NCI-H82 treated with DMSO at 0.1 percent for 48 hours (cell line): Measurements from ENCODE around the gene KCNT1.

Source experiments
- DNase-seq: peaks from one replicate; lab custom pipeline; 2025; ENCODE audit not compliant: unreplicated experiment; lab: John Stamatoyannopoulos, UW

KCNT1 gene

GRCh38 chr9:135794057-135794335 lies 92.0 kb downstream of the KCNT1 start:
- DNase-seq = no peak

- no peak for DNase-seq
Measured at GRCh38 chr9:135794361-135794885, 92.4 kb downstream of the KCNT1 start.

- DNase-seq = no peak
Measured at GRCh38 chr9:135795391-135795790, 93.4 kb downstream of the KCNT1 start.

DNA sequence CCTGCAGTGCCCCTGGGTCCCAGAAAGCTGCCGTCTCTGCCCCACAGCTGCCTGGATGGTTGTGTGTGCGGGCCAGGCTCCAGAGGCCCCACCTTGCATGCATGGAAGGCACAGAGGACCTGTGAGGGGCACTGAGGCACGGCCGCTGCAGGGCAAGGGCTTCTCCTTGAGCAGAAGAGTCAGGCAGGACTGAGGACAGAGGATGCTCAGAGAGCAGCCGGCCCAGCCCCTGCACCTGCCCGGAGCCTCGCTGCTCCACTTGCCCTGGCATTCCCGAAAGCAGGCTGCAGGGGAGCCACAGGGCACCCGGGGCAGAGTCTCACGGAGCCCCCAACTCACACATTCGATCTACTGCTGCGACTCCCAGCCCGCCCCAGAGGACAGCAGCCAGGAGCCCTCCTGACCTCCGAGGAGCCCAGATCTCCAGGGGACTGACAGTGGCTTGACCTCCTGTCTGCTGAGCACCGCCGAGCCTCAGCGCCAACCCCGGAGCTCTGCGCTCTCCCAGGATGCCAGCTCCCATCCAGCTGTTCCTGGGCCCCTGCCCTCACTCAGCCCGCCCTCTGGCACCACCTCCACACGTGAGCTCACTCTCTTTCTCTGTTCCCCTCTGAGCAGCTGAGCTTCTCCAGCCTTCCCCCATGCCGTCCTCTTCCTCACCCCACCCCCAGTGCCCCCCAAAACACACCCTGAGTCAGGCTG lies 95.0 kb downstream of the KCNT1 start:
- no peak for DNase-seq

DNA sequence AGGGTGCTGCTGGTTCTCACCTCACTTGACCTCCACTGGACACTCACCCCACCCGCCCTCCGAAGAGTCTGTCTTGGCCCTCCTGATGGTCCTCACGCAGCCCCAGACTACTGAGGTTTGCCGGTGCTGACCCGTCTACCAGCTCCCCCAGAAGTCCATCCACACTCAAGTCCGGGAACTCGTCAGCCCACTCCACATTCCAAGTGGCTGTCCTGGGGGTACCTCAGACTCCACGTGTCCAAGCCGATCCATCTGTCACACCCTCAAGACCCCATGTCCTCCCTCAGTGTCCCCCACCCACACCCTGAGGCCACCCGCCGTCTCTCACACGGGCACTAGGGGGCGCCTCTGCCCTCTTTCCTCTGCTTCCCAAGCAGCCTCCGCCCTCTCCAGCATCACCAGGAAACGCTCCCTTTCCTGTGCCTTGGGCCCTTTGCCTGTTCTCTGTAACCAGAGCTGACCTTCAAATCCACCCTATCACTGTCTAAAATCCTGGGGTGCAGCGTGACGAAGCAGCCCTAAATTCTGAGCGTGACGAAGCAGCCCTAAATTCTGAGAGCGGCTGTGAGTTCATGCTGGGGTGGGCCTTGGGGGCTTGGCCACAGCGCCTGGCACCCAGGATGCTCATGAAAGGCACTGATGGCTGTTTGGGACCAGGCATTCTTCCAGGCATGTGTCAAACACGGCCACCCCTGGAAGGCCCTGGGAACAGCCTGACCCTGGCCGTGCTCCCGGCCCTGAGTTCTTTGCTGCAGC lies 95.7 kb downstream of the KCNT1 start:
- peak; percentile 17 for DNase-seq

- no peak for DNase-seq
Measured at GRCh38 chr9:135798263-135798585, 96.2 kb downstream of the KCNT1 start.

DNA sequence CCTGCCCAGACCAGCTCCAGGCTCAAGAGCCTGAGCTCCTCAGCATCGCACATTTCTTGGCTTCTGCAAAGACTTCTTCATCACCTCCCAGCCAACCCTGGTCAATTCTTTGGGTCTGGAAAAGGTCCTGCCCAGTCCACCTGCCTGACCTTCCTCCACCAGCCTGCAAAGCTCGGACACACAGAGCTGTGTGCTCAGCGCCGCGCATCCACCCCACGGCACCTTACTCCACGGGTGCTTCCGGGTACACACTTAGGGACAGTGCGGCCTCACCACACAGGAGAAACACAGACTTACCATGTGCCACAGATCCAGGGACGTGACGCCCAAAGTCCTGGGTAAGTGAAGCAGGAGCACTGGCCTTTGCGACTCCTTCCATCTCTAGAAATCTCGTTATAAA lies 97.3 kb downstream of the KCNT1 start:
- DNase-seq = no peak

- DNase-seq = no peak
Measured at GRCh38 chr9:135801070-135801469, 99.1 kb downstream of the KCNT1 start.

DNA sequence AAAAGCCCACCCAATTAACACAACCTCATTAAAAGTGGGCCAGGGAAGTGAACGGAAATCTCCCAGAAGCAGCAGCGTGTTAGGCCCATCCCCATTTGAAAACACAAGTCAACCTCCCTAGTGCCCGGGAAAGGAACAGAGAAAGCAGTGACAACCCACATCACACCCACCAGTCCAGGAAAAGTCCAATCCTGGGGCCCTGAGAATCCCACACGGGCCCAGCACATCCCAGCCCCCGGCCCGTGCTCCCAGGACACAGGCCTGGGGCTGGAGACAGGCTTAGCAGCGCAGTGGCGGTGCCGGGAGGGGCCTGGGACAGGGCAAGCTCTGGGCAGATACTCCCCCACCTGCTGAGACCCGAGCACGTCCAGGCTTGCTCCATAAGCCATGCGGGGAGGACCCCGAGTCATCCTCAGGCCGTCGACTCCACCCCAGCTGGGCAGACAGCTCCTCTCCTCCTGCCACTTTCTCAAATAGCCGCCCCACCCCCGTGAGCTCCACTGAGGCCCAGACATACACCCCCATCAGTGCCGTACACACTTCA lies 101.0 kb downstream of the KCNT1 start:
- DNase-seq = no peak

DNA sequence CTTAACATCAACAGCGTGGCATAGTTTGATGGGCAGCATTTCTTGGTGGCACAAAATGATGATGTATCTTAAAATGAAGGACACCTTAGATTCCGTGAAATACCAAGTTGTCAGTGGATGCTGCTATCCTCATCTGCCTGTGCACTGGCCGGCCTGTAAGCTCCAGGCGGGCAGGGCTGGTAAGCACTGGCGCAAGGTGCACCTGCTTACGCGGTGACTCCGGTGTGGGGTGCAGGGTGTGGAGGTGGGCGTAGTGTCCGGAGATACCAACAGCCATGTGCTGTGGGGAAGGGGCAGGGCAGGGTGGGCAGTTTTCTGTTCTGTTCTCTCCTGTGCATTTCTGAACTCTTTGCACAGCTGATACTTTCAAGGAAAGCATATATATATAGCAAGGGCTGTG lies 101.5 kb downstream of the KCNT1 start:
- DNase-seq = no peak

GRCh38 chr9:135804581-135805421 lies 102.8 kb downstream of the KCNT1 start:
- no peak for DNase-seq

DNA sequence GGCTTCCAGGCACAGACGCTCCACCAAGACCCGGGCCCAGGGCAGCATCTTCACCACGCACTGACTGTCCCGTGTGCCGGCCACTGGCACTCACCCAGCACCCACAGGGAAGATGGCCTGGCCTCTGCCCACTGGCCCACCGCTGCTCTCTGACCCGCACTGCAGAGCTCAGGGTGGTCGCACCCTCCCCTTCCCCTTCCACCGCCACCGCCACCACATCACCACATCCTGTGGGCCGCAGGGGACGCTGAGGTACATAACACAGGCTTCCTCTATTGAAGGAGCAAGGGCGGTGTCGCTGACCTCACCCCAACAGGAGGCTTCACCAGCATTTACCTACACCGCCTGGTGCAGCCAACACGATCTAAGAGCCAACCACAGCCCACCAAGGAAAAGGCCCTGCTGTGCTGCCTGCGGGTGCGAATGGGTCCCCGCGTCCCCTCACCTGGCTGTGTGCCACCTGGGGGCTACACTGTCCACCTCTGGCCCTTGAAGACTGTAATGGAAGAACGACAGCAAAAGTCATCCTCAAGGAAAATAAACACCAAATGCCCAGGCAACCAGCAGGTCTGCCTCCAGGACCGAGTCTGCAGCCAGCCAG lies 103.5 kb downstream of the KCNT1 start:
- DNase-seq = no peak

GRCh38 chr9:135809166-135809565 lies 107.2 kb downstream of the KCNT1 start:
- DNase-seq = no peak

DNA sequence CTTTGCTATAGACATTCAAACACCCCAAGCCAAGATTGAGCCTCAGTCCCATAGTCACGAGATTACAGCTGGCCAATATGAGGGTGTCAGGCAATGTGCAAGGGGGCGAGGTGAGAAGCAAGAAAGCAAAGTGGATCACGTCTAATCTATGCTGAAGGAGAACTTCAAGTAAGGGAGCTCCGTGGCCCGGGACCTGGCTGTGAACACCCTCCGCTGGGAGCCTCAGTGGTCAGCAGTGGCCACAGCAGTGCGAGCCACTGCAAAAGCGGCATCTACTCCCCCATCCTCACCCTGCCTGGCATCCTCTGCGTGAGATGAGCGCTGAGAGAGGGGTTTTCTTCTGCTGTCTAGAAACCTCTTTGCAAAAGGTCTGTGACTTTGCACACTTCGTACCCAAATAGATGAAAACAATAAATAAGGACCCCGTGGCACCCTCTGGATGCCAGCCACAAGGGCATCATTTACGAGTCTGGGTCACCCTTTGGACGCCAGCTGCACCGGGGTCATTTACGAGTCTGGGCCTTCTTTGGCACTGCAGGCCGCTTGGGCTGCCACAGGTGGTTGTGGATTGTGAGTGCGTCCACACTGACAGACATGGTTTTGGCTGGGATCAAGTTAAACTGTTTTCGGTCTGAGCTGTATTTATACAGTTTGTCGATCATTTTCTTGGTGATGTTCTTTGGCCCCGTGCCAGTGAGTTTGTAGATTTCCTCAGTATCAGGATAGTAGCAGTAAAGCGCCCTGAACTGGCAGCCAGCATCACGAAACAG lies 109.0 kb downstream of the KCNT1 start:
- DNase-seq = no peak

DNA sequence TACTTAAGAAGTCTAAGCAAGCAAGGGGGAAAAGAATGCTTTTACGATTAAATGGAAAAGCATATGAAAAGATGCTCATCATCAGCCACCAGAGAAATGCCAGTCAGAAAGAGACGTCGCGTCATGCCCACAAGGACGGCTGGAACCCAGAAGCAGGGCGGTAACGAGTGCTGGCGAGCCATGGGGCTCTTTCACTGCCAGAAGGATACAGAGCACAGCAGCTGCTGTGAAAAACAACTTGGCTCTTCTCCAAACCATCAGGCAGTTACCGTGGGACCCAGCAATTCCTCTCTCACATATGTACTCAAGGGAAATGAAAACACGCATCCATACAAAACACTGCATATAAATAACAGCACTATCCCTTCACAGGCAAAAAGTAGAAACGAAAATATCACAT lies 109.8 kb downstream of the KCNT1 start:
- DNase-seq = no peak

DNA sequence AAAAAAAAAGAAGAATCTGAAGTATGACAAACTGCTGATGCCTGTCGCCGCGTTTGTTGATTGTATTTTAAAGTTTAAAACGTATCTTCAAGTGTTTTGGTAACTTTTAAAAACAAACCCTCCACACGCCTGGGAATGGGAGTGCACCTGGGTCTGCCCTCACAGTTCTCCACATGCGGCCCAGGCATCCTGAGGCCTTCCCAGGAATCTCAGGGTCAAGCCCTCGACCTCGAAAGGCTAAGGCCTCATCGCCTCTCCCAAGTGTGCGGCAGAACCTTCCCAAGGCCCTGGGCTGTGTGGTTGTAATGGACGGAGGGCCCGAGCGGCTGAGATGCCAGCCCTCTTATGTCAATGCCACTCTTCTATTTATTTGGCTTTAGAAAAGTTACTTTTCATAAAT lies 111.0 kb downstream of the KCNT1 start:
- DNase-seq = no peak

- DNase-seq = no peak
Measured at GRCh38 chr9:135813671-135814290, 111.8 kb downstream of the KCNT1 start.

DNA sequence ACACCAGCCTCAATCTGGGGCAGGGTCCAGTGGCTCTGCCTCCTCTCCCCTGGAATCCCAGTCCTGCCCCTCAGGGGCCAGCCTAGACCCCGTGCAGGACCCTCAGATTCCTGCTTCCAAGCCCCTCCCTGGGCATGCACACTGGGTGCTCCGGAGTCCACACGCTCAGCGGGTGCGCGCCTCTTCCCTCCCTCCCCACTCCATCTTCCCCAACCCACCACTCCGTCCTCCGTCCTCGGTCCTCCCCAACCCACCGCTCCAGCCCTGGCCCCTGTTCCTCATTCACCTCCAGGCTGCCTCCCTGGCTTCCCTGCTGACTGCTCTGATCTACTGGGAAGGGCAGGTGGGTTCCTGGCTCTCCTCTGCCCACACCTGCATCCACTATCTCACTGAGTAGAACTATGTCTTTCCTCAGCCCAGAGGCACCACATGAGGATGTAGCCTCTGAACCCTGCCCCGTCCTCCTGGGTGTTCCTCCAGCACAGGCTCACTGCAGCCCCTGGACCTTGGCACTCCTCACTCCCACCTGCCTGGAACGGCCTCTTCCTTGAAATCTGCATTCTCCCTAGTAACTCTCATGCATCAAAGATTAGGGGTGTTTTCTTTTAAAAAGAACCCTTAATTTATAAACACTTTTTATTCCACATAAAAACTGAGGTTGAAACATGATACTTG lies 112.6 kb downstream of the KCNT1 start:
- no peak for DNase-seq

DNA sequence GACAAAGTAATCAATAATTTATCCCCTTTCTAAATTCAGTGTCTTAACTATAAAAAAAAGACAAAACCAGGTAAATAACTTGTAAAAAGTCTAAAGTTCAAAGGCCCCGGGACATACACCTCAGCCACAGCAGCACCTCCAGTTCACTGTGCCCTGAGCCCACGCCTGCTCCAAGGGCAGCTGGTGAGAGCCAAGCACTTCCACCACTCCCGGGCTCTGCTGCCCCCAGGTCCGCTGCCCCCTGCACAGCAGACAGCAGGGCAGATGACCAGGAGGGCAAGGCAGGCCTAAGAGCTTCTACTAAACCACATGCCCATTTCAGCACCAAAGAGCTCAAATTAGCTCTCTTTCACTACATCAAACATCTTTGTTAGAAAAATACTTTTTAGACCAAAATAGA lies 113.4 kb downstream of the KCNT1 start:
- DNase-seq = no peak
